G401.6 (cell line): ENCODE results near the gene MRRF.
"Not testable (repeated sequence)": the region's sequence is repeated elsewhere in the genome, so short reads cannot be mapped to it uniquely, and the experiment has no call there.

Experiments
- FAIRE-seq: peaks from 2 replicates; lab custom pipeline; 2012; peaks lifted over from hg19 to GRCh38; lab: Jason Lieb, UNC

Gene MRRF

GRCh38 chr9:122277285-122277897 is 12.7 kb downstream of the MRRF start:
- peak; percentile 13 for FAIRE-seq

- no peak for FAIRE-seq
These were observed 16.7 kb downstream of the MRRF start for GRCh38 chr9:122281368-122281767.

GRCh38 chr9:122286764-122287163 is 22.1 kb downstream of the MRRF start:
- no peak for FAIRE-seq

GRCh38 chr9:122287214-122287720 is 22.6 kb downstream of the MRRF start:
- FAIRE-seq, result no peak

- FAIRE-seq, result no peak
These were observed 26.8 kb downstream of the MRRF start for GRCh38 chr9:122291458-122291857.

GRCh38 chr9:122294531-122294930 is 29.8 kb downstream of the MRRF start:
- no peak for FAIRE-seq

- no peak for FAIRE-seq
These were observed 32.8 kb downstream of the MRRF start for GRCh38 chr9:122297512-122297911.

GRCh38 chr9:122302237-122303093 is 37.8 kb downstream of the MRRF start:
- FAIRE-seq, result no peak

GRCh38 chr9:122307061-122307460 is 42.4 kb downstream of the MRRF start:
- no peak for FAIRE-seq

- FAIRE-seq, result no peak
These were observed 43.2 kb downstream of the MRRF start for GRCh38 chr9:122307925-122308324.

- no peak for FAIRE-seq
These were observed 45.2 kb downstream of the MRRF start for GRCh38 chr9:122309861-122310260.

GRCh38 chr9:122314165-122314564 is 49.5 kb downstream of the MRRF start:
- FAIRE-seq, result no peak

GRCh38 chr9:122315534-122315933 is 50.9 kb downstream of the MRRF start:
- FAIRE-seq, result no peak

GRCh38 chr9:122318284-122318683 is 53.6 kb downstream of the MRRF start:
- no peak for FAIRE-seq

- no peak for FAIRE-seq
These were observed 55.8 kb downstream of the MRRF start for GRCh38 chr9:122320413-122320881.

GRCh38 chr9:122322553-122322952 is 57.9 kb downstream of the MRRF start:
- FAIRE-seq, result no peak

- FAIRE-seq, result not testable (repeated sequence)
These were observed 60.0 kb downstream of the MRRF start for GRCh38 chr9:122324665-122325064.

- FAIRE-seq, result no peak
These were observed 60.4 kb downstream of the MRRF start for GRCh38 chr9:122325124-122325523.

GRCh38 chr9:122327175-122327574 is 62.5 kb downstream of the MRRF start:
- FAIRE-seq, result no peak

GRCh38 chr9:122329597-122329996 is 64.9 kb downstream of the MRRF start:
- FAIRE-seq, result no peak

GRCh38 chr9:122330466-122330865 is 65.8 kb downstream of the MRRF start:
- not testable (repeated sequence) for FAIRE-seq

- FAIRE-seq, result no peak
These were observed 66.8 kb downstream of the MRRF start for GRCh38 chr9:122331523-122331927.

GRCh38 chr9:122332083-122332482 is 67.4 kb downstream of the MRRF start:
- FAIRE-seq, result no peak
